HEK293 (cell line): Measurements from ENCODE around the gene PTPN3.

ENCODE experiments used
- ZNF133 ChIP-seq: fragments of 450-650 bp; formaldehyde crosslinking; IDR thresholded peaks from 2 replicates; pipeline ENCODE4 v1.5.1; 2016; ENCODE audit warnings: missing biosample characterization, missing genetic modification characterization
- ZNF175 ChIP-seq: fragments of 450-650 bp; formaldehyde crosslinking; IDR thresholded peaks from 2 replicates; pipeline ENCODE4 v1.5.1; 2016; ENCODE audit warnings: missing biosample characterization, missing genetic modification characterization
- ZNF23 ChIP-seq: fragments of 450-650 bp; formaldehyde crosslinking; IDR thresholded peaks from 2 replicates; pipeline ENCODE4 v1.5.1; 2016; ENCODE audit warnings: missing biosample characterization, missing genetic modification characterization, borderline replicate concordance
- ZNF571 ChIP-seq: fragments of 450-650 bp; formaldehyde crosslinking; IDR thresholded peaks from 2 replicates; pipeline ENCODE4 v1.5.0; 2017; ENCODE audit warnings: missing biosample characterization, missing genetic modification characterization
- ZNF768 ChIP-seq: fragments of 450-650 bp; formaldehyde crosslinking; IDR thresholded peaks from 2 replicates; pipeline ENCODE4 v1.5.1; 2018; ENCODE audit warnings: missing biosample characterization, mild to moderate bottlenecking, missing genetic modification characterization
- TF ChIP-seq, protein P1 (sequence below): fragments of 450-650 bp; formaldehyde crosslinking; IDR thresholded peaks from 2 replicates; pipeline ENCODE4 v1.5.1; 2016; ENCODE audit warnings: missing biosample characterization, missing genetic modification characterization
- TF ChIP-seq, protein P2 (sequence below): IDR thresholded peaks from 2 replicates; pipeline ENCODE4 v1.6.1; 2011; ENCODE audit warnings: mild to moderate bottlenecking, low read depth, low read length, borderline replicate concordance

DNA sequence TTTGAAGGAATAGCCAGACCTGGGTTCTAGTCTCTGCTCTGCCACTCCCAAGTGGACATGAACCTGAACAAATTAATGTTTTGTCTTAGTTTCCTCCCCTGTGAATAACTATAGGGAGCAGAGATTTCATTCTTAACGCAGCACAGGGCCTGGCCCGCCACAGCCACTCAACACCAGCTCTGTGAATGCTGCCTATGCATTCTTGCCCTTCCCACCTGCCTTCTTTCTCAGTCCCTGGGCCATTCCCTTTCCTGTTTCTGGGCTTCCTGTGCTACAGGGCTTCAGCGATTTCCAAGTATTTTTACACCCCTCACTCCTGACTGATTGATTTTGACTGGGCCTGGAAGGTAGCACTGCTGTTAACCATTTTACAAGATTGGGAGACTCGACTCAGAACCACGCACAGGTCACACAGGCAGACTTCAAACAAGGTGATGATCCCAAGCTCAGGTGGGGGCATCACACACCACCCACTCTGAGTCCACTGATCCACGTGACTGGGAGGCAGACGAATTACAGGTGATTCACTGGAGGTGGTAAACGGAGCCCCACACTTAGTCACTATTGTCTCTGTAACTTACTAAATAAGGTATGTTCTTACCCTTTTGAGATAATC lies 21.4 kb downstream of the PTPN3 start:
- TF ChIP-seq ZNF768 (tag by site-specific recombination) = no peak
- no peak for TF ChIP-seq ZNF23 (tag by site-specific recombination)
- TF ChIP-seq, protein P1, sequence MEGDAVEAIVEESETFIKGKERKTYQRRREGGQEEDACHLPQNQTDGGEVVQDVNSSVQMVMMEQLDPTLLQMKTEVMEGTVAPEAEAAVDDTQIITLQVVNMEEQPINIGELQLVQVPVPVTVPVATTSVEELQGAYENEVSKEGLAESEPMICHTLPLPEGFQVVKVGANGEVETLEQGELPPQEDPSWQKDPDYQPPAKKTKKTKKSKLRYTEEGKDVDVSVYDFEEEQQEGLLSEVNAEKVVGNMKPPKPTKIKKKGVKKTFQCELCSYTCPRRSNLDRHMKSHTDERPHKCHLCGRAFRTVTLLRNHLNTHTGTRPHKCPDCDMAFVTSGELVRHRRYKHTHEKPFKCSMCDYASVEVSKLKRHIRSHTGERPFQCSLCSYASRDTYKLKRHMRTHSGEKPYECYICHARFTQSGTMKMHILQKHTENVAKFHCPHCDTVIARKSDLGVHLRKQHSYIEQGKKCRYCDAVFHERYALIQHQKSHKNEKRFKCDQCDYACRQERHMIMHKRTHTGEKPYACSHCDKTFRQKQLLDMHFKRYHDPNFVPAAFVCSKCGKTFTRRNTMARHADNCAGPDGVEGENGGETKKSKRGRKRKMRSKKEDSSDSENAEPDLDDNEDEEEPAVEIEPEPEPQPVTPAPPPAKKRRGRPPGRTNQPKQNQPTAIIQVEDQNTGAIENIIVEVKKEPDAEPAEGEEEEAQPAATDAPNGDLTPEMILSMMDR (tag by site-specific recombination) = no peak
- TF ChIP-seq ZNF571 (tag by site-specific recombination) = no peak
- TF ChIP-seq, protein P2, sequence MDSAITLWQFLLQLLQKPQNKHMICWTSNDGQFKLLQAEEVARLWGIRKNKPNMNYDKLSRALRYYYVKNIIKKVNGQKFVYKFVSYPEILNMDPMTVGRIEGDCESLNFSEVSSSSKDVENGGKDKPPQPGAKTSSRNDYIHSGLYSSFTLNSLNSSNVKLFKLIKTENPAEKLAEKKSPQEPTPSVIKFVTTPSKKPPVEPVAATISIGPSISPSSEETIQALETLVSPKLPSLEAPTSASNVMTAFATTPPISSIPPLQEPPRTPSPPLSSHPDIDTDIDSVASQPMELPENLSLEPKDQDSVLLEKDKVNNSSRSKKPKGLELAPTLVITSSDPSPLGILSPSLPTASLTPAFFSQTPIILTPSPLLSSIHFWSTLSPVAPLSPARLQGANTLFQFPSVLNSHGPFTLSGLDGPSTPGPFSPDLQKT = no peak
- no peak for TF ChIP-seq ZNF133 (tag by site-specific recombination)
- no peak for TF ChIP-seq ZNF175 (tag by site-specific recombination)
